BLaER1 (cell line): Measurements from ENCODE around the gene CHST7.
"Not testable (repeated sequence)": the region's sequence is repeated elsewhere in the genome, so short reads cannot be mapped to it uniquely, and the experiment has no call there.

Source experiments
- H3K27ac ChIP-seq: shearing (Covaris generic); formaldehyde crosslinking; 2 replicates; pipeline ENCODE4 v1.8.1; 2022
- H3K27me3 ChIP-seq: shearing (Covaris generic); formaldehyde crosslinking; 2 replicates; pipeline ENCODE4 v1.8.1; 2022
- H3K36me3 ChIP-seq: shearing (Covaris generic); formaldehyde crosslinking; 2 replicates; pipeline ENCODE4 v1.8.1; 2022
- H3K4me1 ChIP-seq: shearing (Covaris generic); formaldehyde crosslinking; 2 replicates; pipeline ENCODE4 v1.8.1; 2022
- H3K4me2 ChIP-seq: shearing (Covaris generic); formaldehyde crosslinking; 2 replicates; pipeline ENCODE4 v1.8.1; 2022
- H3K4me3 ChIP-seq: shearing (Covaris generic); formaldehyde crosslinking; 2 replicates; pipeline ENCODE4 v1.8.1; 2022
- H3K9ac ChIP-seq: shearing (Covaris generic); formaldehyde crosslinking; 2 replicates; pipeline ENCODE4 v1.8.1; 2022
- H3K9me3 ChIP-seq: shearing (Covaris generic); formaldehyde crosslinking; 2 replicates; pipeline ENCODE4 v1.8.1; 2022
- H4K20me1 ChIP-seq: shearing (Covaris generic); formaldehyde crosslinking; 2 replicates; pipeline ENCODE4 v1.8.1; 2022
- Cebpa-rat ChIP-seq: shearing (Covaris generic); IDR thresholded peaks from 2 replicates; pipeline ENCODE4 v1.8.1; 2022

Gene CHST7

DNA sequence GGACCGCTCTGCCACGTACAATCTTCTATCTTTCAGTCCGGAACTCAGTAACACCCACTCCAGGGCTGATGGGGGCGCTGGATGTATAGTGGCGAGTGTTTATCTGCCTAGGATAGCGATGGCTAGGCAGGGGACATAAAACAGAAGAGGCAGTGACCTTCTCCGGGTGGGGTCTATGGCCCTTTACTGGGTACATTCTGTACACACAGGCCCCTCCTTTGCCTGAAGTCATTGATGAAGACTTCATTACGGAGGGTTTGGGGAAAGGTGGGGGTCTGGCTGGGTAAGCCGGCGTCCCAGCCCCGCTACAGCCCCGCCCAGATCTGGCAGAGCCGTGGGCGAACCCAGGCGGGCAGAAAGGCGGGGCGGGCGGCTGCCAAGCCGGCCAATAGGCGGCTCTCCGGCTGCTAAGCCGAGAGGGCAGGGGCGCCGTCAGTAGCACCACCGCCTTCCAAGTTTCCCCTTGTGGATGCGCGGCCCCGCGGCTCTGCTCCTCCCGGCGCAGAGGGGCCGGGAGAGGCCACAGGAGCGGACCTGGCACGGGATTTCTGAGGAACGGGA, at the start of gene CHST7:
TSS of gene CHST7 (plus strand) at position 435 of the 561 bp plus-strand sequence. CDS start 167 bp downstream, outside the sequence.
- H3K4me1 ChIP-seq, result peaks cover 34% of the 10 kb centered on the region
- H3K27ac ChIP-seq, result peak within 1 kb of the TSS; percentile 51
- H3K4me2 ChIP-seq, result peak within 1 kb of the TSS; percentile 84
- no peak for TF ChIP-seq Cebpa-rat
- H3K9me3 ChIP-seq, result peaks cover 24% of the 10 kb centered on the region
- H3K27me3 ChIP-seq, result no peaks in the 10 kb centered on the region
- H3K9ac ChIP-seq, result peak within 1 kb of the TSS; percentile 72
- no peaks in the 10 kb centered on the region for H4K20me1 ChIP-seq
- H3K36me3 ChIP-seq, result peaks cover 6% of the 10 kb centered on the region; the same call in 1 of the 2 replicates
- peak within 1 kb of the TSS; percentile 77 for H3K4me3 ChIP-seq

GRCh38 chrX:46528640-46529039, 44.9 kb upstream of the CHST7 start:
- Histone ChIP-seq H3K4me2 (peak overlapping the region; percentile 72), H3K27ac (peak overlapping the region; percentile 90), H3K36me3 (peaks cover 48% of the 10 kb centered on the region), H3K9me3 (peaks cover 51% of the 10 kb centered on the region), H3K9ac (peak overlapping the region; percentile 67; the same call in 1 of the 2 replicates), H3K4me1 (peaks cover 74% of the 10 kb centered on the region)
- not testable (repeated sequence) for H3K27me3 ChIP-seq, H4K20me1 ChIP-seq, H3K4me3 ChIP-seq

- Histone ChIP-seq H3K27ac (peak overlapping the region; percentile 90), H3K9ac (peak overlapping the region; percentile 67), H3K36me3 (peaks cover 42% of the 10 kb centered on the region), H3K4me1 (peaks cover 82% of the 10 kb centered on the region), H3K9me3 (peaks cover 50% of the 10 kb centered on the region), H3K4me3 (peak overlapping the region; percentile 16; the same call in 1 of the 2 replicates), H3K4me2 (peak overlapping the region; percentile 72)
- not testable (repeated sequence) for H4K20me1 ChIP-seq, H3K27me3 ChIP-seq
These were observed 43.7 kb upstream of the CHST7 start for GRCh38 chrX:46529740-46530403.

GRCh38 chrX:46530404-46530908, 43.1 kb upstream of the CHST7 start:
- H3K27ac ChIP-seq, result peak overlapping the region; percentile 90
- not testable (repeated sequence) for H4K20me1 ChIP-seq, H3K27me3 ChIP-seq, H3K4me3 ChIP-seq
- peak overlapping the region; percentile 67; the same call in 1 of the 2 replicates for H3K9ac ChIP-seq
- H3K4me2 ChIP-seq, result peak overlapping the region; percentile 72
- peaks cover 48% of the 10 kb centered on the region for H3K9me3 ChIP-seq
- peaks cover 37% of the 10 kb centered on the region for H3K36me3 ChIP-seq
- H3K4me1 ChIP-seq, result peaks cover 82% of the 10 kb centered on the region

DNA sequence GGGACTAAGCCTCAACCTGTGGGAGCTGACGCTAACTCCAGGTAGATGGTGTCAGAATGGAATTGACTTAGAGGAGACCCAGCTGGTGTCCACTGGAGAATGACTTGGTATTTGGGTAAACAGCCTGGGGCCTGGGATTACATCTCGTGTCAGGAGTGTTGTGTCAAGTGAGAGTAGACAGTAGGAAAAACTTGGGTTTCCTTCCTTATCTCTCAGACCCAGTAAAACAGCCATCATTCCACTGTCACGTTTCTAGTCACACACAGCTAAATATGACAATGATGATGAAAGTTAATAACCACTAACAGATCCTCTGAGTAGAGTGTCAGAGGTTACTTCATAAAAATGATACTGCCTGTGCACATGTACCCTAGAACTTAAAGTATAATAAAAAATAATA, 42.1 kb upstream of the CHST7 start:
- Histone ChIP-seq H3K36me3 (peaks cover 31% of the 10 kb centered on the region), H3K4me1 (peaks cover 77% of the 10 kb centered on the region), H3K4me3 (no peak overlapping the region), H3K4me2 (peak overlapping the region; percentile 72), H4K20me1 (no peaks in the 10 kb centered on the region), H3K27me3 (no peaks in the 10 kb centered on the region), H3K9me3 (peaks cover 39% of the 10 kb centered on the region), H3K9ac (no peak overlapping the region), H3K27ac (peak overlapping the region; percentile 90; the same call in 1 of the 2 replicates)
- no peak for TF ChIP-seq Cebpa-rat

DNA sequence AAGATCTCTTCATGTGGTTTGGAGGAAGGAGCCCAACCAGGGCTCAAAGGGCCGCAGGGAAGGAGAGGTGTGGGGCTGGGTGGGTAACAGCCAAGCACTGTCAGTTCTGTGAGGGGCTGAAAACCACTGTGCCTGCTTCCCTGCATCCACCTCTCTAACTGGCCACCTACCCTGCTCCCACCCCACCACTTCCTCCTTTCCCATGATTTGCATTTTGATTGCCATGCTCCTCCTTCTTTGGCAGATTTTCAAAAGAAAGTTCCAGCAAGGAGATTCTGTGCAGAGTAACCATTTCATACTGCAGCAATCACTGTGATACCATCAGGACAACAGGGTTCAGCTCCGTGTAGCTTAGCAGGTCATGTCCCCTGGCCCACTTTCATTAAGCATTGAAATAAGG, 30.1 kb upstream of the CHST7 start:
- Histone ChIP-seq H3K9ac (no peak overlapping the region), H3K36me3 (peaks cover 9% of the 10 kb centered on the region; the same call in 1 of the 2 replicates), H3K4me2 (peak overlapping the region; percentile 73), H4K20me1 (no peaks in the 10 kb centered on the region), H3K27me3 (no peaks in the 10 kb centered on the region), H3K9me3 (peaks cover 19% of the 10 kb centered on the region), H3K4me3 (no peak overlapping the region), H3K27ac (no peak overlapping the region), H3K4me1 (peaks cover 43% of the 10 kb centered on the region)
- no peak for TF ChIP-seq Cebpa-rat

DNA sequence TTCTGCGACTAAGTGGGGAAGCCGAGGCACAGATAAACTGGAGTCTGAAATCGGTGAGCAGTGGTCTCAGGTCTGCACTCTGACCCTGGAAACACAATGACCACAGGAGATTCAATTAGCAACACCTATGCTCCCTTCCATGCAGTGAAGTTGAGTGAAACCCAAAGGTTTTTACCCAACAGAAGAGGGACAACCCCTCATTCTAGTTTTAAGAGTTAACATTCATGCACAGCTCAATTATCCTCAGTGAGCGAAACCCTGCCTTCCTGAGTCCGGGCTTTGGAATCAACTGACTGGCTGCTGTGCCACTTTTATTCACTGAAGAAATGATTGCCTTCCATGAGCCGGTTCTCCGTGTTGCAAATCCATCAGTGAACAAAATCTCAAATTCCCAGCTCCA, 29.0 kb upstream of the CHST7 start:
- H3K9me3 ChIP-seq, result peaks cover 16% of the 10 kb centered on the region
- H3K9ac ChIP-seq, result peak overlapping the region; percentile 90
- peaks cover 43% of the 10 kb centered on the region for H3K4me1 ChIP-seq
- H3K4me3 ChIP-seq, result peak overlapping the region; percentile 78
- H4K20me1 ChIP-seq, H3K36me3 ChIP-seq, H3K27me3 ChIP-seq: not testable (repeated sequence)
- peak overlapping the region; percentile 93 for H3K27ac ChIP-seq
- peak overlapping the region; percentile 73 for H3K4me2 ChIP-seq

DNA sequence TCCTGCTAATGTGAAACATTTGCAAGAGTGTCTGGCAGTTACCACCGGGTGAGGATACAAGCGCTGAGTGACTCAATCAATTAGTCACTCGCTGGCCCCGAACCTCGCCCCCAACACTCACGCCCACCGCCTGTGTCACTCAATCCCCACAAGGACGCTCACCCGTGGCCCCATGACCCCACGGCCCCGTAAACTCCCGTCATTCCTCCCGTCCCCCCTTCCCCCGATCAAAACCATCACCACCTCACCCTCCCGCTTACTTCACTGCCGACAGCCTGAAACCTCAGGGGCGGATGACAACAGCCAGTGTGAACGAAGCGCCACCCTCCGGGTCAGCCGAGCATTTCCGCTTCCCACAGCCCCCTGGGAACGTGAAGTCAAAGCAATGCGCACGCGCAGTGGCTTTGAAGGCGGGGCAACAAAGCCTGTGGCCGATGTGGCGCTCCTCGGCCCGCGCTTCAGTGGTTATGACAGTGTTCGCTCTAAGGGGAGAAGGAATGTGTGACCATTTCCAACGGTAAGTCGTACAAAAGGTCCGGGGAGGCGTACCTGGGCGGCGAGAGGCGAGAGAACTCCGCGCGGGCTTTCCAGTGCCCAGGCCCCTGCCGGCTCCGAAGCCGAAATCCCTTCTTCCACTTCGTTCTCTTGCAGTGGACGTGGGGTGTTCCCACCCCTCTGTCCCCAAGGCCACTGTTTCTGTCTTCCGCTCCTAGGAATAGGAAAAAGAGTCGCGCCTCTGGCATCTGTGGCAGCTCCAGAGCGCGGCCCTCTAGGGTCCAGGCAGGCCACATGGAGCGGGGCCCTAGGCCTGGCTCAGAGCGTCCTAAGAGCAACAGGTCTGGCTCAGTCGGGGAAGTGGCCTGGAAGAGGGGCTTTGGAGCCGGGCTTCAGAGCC, 28.2 kb upstream of the CHST7 start, which contains the start of gene ZNF674:
TSS of gene ZNF674 (minus strand) at position 311 of the 895 bp plus-strand sequence. CDS start 3,334 bp downstream, outside the sequence.
- H3K4me3 ChIP-seq, result peak within 1 kb of the TSS; percentile 78
- peaks cover 43% of the 10 kb centered on the region for H3K4me1 ChIP-seq
- peak within 1 kb of the TSS; percentile 93 for H3K27ac ChIP-seq
- H4K20me1 ChIP-seq, result no peaks in the 10 kb centered on the region
- TF ChIP-seq Cebpa-rat, result no peak
- no peaks in the 10 kb centered on the region for H3K27me3 ChIP-seq
- H3K9me3 ChIP-seq, result peaks cover 16% of the 10 kb centered on the region
- H3K9ac ChIP-seq, result peak within 1 kb of the TSS; percentile 90
- H3K36me3 ChIP-seq, result peaks cover 6% of the 10 kb centered on the region; the same call in 1 of the 2 replicates
- H3K4me2 ChIP-seq, result peak within 1 kb of the TSS; percentile 73

DNA sequence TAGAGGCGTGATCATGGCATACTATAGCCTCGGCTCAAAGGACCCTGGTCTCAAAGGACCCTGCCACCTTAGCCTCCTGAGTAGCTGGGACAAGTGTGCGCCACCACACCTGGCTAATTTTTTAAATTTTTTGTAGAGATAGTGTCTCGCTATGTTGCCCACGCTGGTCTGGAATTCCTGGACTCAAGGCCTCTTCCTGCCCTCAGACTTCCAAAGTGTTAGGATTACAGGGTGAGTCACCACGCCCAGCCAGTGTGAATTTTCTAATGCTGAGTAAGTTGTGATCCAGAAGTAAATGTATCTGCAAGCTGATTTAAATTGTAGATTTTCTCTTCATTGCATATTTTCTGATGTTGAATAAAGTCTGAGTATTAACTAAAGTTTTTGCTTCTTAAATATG, 25.7 kb upstream of the CHST7 start:
- Histone ChIP-seq H3K4me3 (no peak overlapping the region; the same call in 1 of the 2 replicates), H3K9me3 (peaks cover 16% of the 10 kb centered on the region), H3K36me3 (peaks cover 6% of the 10 kb centered on the region; the same call in 1 of the 2 replicates), H3K27me3 (no peaks in the 10 kb centered on the region), H3K4me2 (peak overlapping the region; percentile 73), H3K27ac (no peak overlapping the region), H4K20me1 (no peaks in the 10 kb centered on the region), H3K4me1 (peaks cover 36% of the 10 kb centered on the region), H3K9ac (no peak overlapping the region)
- no peak for TF ChIP-seq Cebpa-rat
